HEK293 (cell line): ENCODE measurements around the gene TOR4A.

Experiments
- ZNF133 ChIP-seq: fragments of 450-650 bp; formaldehyde crosslinking; IDR thresholded peaks from 2 replicates; pipeline ENCODE4 v1.5.1; 2016; ENCODE audit warnings: missing biosample characterization, missing genetic modification characterization
- ZNF292 ChIP-seq: fragments of 450-650 bp; formaldehyde crosslinking; IDR thresholded peaks from 2 replicates; pipeline ENCODE4 v1.5.1; 2016; ENCODE audit warnings: low read depth, missing biosample characterization, missing genetic modification characterization, borderline replicate concordance
- ZNF555 ChIP-seq: fragments of 450-650 bp; formaldehyde crosslinking; conservative IDR thresholded peaks from 2 replicates; pipeline ENCODE4 v1.5.1; 2017; ENCODE audit warnings: missing biosample characterization, mild to moderate bottlenecking, missing genetic modification characterization, inconsistent platforms
- TF ChIP-seq, protein P1 (sequence below): fragments of 450-650 bp; formaldehyde crosslinking; IDR thresholded peaks from 2 replicates; pipeline ENCODE4 v1.5.1; 2016; ENCODE audit warnings: missing biosample characterization, missing genetic modification characterization
- TF ChIP-seq, protein P2 (sequence below): fragments of 450-650 bp; formaldehyde crosslinking; IDR thresholded peaks from 2 replicates; pipeline ENCODE4 v1.5.1; 2016; ENCODE audit warnings: missing biosample characterization, missing genetic modification characterization

DNA sequence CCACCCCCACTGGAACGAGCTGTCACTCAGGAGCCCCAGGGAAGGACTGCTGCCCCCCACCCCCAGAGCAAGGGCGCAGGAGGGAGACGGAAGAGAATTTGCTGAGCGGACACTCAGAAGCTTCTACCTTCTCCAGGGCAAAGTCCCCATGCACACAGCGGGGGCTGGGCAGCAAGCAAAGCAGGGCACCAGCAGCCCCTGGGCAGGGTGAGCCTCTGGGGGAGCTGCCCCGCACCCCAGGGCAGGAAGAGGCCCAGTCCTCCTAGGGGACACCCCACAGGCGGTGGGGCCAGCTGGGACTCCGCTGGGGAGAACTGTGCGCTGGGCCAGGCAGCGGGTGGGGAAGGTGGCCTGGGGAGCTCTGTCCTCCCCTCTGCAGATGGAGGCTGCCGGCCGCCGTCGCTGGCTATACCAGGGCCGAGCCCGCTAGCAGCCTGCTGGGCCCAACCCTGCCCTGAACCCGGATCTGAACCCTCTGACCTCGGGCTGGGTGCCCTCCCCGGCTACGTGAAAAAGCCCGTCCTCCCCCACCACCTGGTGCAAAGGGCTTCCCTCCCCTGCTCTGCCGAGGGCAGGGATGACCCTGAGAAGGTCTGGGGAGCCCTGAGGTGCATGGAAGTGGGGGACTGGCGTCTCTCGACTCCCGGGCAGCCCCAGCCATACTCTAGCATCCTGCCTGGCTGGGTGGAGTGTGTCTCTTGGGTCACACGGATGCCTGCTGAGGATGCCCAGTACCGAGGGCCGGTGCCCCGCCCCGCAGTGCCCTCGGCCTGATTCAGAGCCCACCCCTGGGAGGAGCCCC lies 47.4 kb upstream of the TOR4A start:
- TF ChIP-seq, protein P1, sequence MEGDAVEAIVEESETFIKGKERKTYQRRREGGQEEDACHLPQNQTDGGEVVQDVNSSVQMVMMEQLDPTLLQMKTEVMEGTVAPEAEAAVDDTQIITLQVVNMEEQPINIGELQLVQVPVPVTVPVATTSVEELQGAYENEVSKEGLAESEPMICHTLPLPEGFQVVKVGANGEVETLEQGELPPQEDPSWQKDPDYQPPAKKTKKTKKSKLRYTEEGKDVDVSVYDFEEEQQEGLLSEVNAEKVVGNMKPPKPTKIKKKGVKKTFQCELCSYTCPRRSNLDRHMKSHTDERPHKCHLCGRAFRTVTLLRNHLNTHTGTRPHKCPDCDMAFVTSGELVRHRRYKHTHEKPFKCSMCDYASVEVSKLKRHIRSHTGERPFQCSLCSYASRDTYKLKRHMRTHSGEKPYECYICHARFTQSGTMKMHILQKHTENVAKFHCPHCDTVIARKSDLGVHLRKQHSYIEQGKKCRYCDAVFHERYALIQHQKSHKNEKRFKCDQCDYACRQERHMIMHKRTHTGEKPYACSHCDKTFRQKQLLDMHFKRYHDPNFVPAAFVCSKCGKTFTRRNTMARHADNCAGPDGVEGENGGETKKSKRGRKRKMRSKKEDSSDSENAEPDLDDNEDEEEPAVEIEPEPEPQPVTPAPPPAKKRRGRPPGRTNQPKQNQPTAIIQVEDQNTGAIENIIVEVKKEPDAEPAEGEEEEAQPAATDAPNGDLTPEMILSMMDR, result no peak
- TF ChIP-seq ZNF292 (no peak), ZNF555 (tag by site-specific recombination) (no peak), ZNF133 (tag by site-specific recombination) (no peak)
- TF ChIP-seq, protein P2, sequence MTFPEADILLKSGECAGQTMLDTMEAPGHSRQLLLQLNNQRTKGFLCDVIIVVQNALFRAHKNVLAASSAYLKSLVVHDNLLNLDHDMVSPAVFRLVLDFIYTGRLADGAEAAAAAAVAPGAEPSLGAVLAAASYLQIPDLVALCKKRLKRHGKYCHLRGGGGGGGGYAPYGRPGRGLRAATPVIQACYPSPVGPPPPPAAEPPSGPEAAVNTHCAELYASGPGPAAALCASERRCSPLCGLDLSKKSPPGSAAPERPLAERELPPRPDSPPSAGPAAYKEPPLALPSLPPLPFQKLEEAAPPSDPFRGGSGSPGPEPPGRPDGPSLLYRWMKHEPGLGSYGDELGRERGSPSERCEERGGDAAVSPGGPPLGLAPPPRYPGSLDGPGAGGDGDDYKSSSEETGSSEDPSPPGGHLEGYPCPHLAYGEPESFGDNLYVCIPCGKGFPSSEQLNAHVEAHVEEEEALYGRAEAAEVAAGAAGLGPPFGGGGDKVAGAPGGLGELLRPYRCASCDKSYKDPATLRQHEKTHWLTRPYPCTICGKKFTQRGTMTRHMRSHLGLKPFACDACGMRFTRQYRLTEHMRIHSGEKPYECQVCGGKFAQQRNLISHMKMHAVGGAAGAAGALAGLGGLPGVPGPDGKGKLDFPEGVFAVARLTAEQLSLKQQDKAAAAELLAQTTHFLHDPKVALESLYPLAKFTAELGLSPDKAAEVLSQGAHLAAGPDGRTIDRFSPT (tag by site-specific recombination), result no peak
